Parathyroid adenoma (tissue), 2 donors: ENCODE measurements around the gene NLRP8.

Experiments
- H2AFZ ChIP-seq: fragments of 300-600 bp; sonication (generic); one replicate; pipeline ENCODE4 v1.7.0; 2017; ENCODE audit warnings: antibody characterized with exemption, mild to moderate bottlenecking
- H3K27ac ChIP-seq: fragments of 300-600 bp; sonication (generic); one replicate; pipeline ENCODE4 v1.7.0; 2017
- H3K27me3 ChIP-seq: fragments of 300-600 bp; sonication (generic); one replicate; pipeline ENCODE4 v1.7.0; 2017; ENCODE audit warnings: low read length; ENCODE audit not compliant: control insufficient read depth, insufficient read depth
- H3K36me3 ChIP-seq: fragments of 300-600 bp; sonication (generic); one replicate; pipeline ENCODE4 v1.7.0; 2017; ENCODE audit warnings: low read length; ENCODE audit not compliant: control insufficient read depth, insufficient read depth
- H3K4me1 ChIP-seq: fragments of 300-600 bp; sonication (generic); one replicate; pipeline ENCODE4 v1.7.0; 2017; ENCODE audit warnings: control low read depth
- H3K4me2 ChIP-seq: fragments of 300-600 bp; sonication (generic); one replicate; pipeline ENCODE4 v1.7.0; 2017; ENCODE audit warnings: low read length
- H3K4me3 ChIP-seq: fragments of 300-600 bp; sonication (generic); one replicate; pipeline ENCODE4 v1.7.0; 2017; ENCODE audit warnings: low read depth, low read length
- H3K79me2 ChIP-seq: fragments of 300-600 bp; sonication (generic); one replicate; pipeline ENCODE4 v1.7.0; 2017; ENCODE audit warnings: control low read depth
- H3K9ac ChIP-seq: fragments of 300-600 bp; sonication (generic); one replicate; pipeline ENCODE4 v1.7.0; 2017; ENCODE audit warnings: mild to moderate bottlenecking
- H3K9me3 ChIP-seq: fragments of 300-600 bp; sonication (generic); one replicate; pipeline ENCODE4 v1.7.0; 2017; ENCODE audit warnings: low read length; ENCODE audit not compliant: control insufficient read depth
- TF ChIP-seq, protein P1 (sequence below): fragments of 300-600 bp; sonication (generic); IDR thresholded peaks from one replicate; pipeline ENCODE4 v1.7.0; 2017; ENCODE audit warnings: antibody characterized with exemption, mild to moderate bottlenecking
- donor health status: primary hyperparathyroidism.

Gene NLRP8

DNA sequence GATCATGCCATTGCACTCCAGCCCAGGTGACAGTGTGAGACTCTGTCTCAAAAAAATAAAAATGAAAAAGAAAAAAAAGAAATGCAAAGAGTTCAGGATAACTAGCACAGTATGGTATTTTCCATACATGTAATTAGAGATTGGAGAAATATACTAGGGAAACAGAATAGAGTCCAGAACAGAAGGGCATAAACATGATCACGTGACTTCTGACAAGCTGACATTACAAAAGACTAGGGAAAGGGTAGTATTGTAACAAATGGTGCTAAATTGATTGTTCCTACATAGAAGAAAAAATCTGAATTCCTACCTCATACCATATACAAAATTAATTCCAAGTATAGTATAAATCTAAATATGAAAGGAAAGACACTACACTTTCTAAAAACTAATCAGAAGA lies 37.6 kb downstream of the NLRP8 start:
- Histone ChIP-seq H3K9ac (no peak overlapping the region), H3K27me3 (no peaks in the 10 kb centered on the region), H3K4me3 (no peak overlapping the region), H3K4me1 (peaks cover 6% of the 10 kb centered on the region), H3K4me2 (no peak overlapping the region), H3K9me3 (no peaks in the 10 kb centered on the region), H3K27ac (no peak overlapping the region), H3K36me3 (no peaks in the 10 kb centered on the region), H3K79me2 (no peaks in the 10 kb centered on the region), H2AFZ (no peak overlapping the region)
- TF ChIP-seq, protein P1, sequence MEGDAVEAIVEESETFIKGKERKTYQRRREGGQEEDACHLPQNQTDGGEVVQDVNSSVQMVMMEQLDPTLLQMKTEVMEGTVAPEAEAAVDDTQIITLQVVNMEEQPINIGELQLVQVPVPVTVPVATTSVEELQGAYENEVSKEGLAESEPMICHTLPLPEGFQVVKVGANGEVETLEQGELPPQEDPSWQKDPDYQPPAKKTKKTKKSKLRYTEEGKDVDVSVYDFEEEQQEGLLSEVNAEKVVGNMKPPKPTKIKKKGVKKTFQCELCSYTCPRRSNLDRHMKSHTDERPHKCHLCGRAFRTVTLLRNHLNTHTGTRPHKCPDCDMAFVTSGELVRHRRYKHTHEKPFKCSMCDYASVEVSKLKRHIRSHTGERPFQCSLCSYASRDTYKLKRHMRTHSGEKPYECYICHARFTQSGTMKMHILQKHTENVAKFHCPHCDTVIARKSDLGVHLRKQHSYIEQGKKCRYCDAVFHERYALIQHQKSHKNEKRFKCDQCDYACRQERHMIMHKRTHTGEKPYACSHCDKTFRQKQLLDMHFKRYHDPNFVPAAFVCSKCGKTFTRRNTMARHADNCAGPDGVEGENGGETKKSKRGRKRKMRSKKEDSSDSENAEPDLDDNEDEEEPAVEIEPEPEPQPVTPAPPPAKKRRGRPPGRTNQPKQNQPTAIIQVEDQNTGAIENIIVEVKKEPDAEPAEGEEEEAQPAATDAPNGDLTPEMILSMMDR: no peak

DNA sequence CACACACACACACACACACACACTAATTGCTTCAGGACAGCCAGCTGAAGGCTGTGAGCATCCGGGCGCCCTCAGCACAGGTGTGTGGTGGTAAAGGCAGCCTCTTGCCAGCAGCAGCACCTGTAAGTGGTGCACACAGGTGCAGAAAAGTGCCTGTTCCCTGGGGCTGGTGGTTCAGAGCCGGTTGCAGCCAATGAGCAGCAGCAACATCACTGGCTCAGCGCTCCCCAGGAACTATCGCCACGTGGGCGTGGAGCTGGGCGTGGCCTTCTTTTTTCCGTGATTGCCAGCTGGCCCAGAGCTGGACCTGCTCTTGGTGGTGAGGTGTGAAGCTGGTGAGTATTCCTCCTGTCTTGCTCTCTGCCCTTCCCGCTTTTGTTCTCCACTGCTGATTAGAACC lies 38.9 kb downstream of the NLRP8 start, which contains the start of gene NLRP5:
Gene NLRP5 (plus strand): TSS at position 289 of the 400 bp plus-strand sequence.
- H3K9me3 ChIP-seq: no peaks in the 10 kb centered on the region
- H3K79me2 ChIP-seq: no peaks in the 10 kb centered on the region
- no peak within 1 kb of the TSS for H3K9ac ChIP-seq
- H3K4me2 ChIP-seq: peak within 1 kb of the TSS; percentile 65
- H3K36me3 ChIP-seq: no peaks in the 10 kb centered on the region
- H3K27me3 ChIP-seq: no peaks in the 10 kb centered on the region
- peak within 1 kb of the TSS; percentile 28 for H3K4me3 ChIP-seq
- H3K4me1 ChIP-seq: peaks cover 16% of the 10 kb centered on the region
- TF ChIP-seq, protein P1: no peak
- peak within 1 kb of the TSS; percentile 67 for H2AFZ ChIP-seq
- no peak within 1 kb of the TSS for H3K27ac ChIP-seq

- peaks cover 16% of the 10 kb centered on the region for H3K4me1 ChIP-seq
- no peaks in the 10 kb centered on the region for H3K27me3 ChIP-seq
- H3K36me3 ChIP-seq: peaks cover 3% of the 10 kb centered on the region
- no peaks in the 10 kb centered on the region for H3K9me3 ChIP-seq
- no peaks in the 10 kb centered on the region for H3K79me2 ChIP-seq
- H3K27ac ChIP-seq: peak overlapping the region; percentile 81
- peak overlapping the region; percentile 58 for H3K4me3 ChIP-seq
- H3K9ac ChIP-seq: no peak overlapping the region
- TF ChIP-seq, protein P1: no peak
- peak overlapping the region; percentile 77 for H3K4me2 ChIP-seq
- H2AFZ ChIP-seq: peak overlapping the region; percentile 75
Observed at GRCh38 chr19:55990831-55991230, 43.2 kb downstream of the NLRP8 start.

DNA sequence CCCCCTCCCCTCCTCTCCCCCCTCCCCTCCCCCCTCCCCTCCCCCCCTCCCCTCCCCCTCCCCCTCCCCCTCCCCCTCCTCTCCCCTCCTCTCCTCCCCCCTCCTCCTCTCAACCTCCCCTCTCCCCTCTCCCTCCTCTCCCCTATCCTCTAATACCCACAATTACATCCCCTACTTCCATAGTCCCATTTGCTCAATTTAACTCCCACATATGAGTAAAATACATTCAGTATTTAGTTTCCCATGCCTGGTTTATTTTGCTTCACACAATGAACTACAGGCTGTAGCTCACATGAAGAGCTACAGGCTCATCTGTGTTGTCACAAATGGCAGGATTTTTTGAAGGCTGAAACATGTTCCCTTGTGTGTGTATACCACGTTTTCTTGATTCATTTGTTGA lies 45.9 kb downstream of the NLRP8 start:
- Histone ChIP-seq H3K4me1 (peaks cover 11% of the 10 kb centered on the region), H3K79me2 (no peaks in the 10 kb centered on the region), H3K36me3 (peaks cover 4% of the 10 kb centered on the region), H3K27me3 (no peaks in the 10 kb centered on the region), H3K9ac (no peak overlapping the region), H3K4me3 (no peak overlapping the region), H3K4me2 (no peak overlapping the region), H3K9me3 (no peaks in the 10 kb centered on the region), H3K27ac (no peak overlapping the region), H2AFZ (no peak overlapping the region)
- TF ChIP-seq, protein P1: no peak

GRCh38 chr19:56014765-56015164 lies 67.1 kb downstream of the NLRP8 start:
- Histone ChIP-seq H3K79me2 (no peaks in the 10 kb centered on the region), H2AFZ (no peak overlapping the region), H3K4me1 (no peaks in the 10 kb centered on the region), H3K4me2 (no peak overlapping the region), H3K9me3 (no peaks in the 10 kb centered on the region), H3K9ac (no peak overlapping the region), H3K27ac (no peak overlapping the region), H3K36me3 (no peaks in the 10 kb centered on the region), H3K27me3 (no peaks in the 10 kb centered on the region), H3K4me3 (no peak overlapping the region)
- TF ChIP-seq, protein P1: no peak
